Right lobe of liver (tissue), 6 donors: ENCODE results near the gene MPP2. TPM values are rescaled to one million over a fixed set of nuclear protein-coding genes. Genes with fewer than 3 reads are reported as not detected.

Source experiments
- ATAC-seq, 4 donors: fragments of 200-7000 bp; cut with Tn5 transposase; one replicate each; pipeline ENCODE4 v1.9.1; 2020; ENCODE audit warnings: mild to moderate bottlenecking in 4 of 4, moderate library complexity in 4 of 4
- DNase-seq, 3 donors: peaks; one replicate each; pipeline ENCODE4 v3.0.0-alpha.2; 2020
- H3K27ac ChIP-seq, 3 donors: fragments of 200-600 bp; one replicate each; pipeline ENCODE4 v1.8.0; 2022
- H3K27me3 ChIP-seq, 2 donors: fragments of 200-600 bp; one replicate each; pipeline ENCODE4 v1.8.0; 2022
- H3K36me3 ChIP-seq, 4 donors: fragments of 200-600 bp; sonication (generic) in 1 of 4; one replicate each; pipeline versions ENCODE4 v1.5.1 to v1.8.0; 2017 to 2022; ENCODE audit warnings: control low read depth in 1 of 4
- H3K4me1 ChIP-seq, 4 donors: fragments of 200-600 bp; sonication (generic) in 1 of 4; one replicate each; pipeline versions ENCODE4 v1.5.1 to v1.8.0; 2017 to 2022; ENCODE audit warnings: control low read depth in 1 of 4
- H3K4me3 ChIP-seq, 3 donors: fragments of 200-600 bp; one replicate each; pipeline ENCODE4 v1.8.0; 2022
- H3K9me3 ChIP-seq, 4 donors: fragments of 200-600 bp; sonication (generic) in 1 of 4; one replicate each; pipeline versions ENCODE4 v1.5.1 to v1.8.0; 2017 to 2022; ENCODE audit warnings: control low read depth in 1 of 4
- CTCF ChIP-seq, 4 donors: fragments of 200-600 bp in 3 of 4; fragments of 450-650 bp in 1 of 4; IDR thresholded peaks; one replicate each; pipeline versions ENCODE4 v1.5.1 to v1.8.0; 2016 to 2022; ENCODE audit warnings: antibody characterized with exemption in 4 of 4, mild to moderate bottlenecking in 2 of 4
- POLR2A ChIP-seq: fragments of 450-650 bp; IDR thresholded peaks from one replicate; pipeline ENCODE4 v1.6.1; 2017; ENCODE audit warnings: antibody characterized with exemption, mild to moderate bottlenecking
- WGBS: methylation state at CpG from one replicate; pipeline ENCODE4 v1.1.6; 2018; ENCODE audit warnings: low coverage, low lambda C conversion rate; ENCODE audit not compliant: insufficient coverage; ENCODE audit errors: missing lambda C conversion rate; 5-methylcytosine and 5-hydroxymethylcytosine counted together
- intact Hi-C, 2 donors: fragments of 100-400 bp; cut with DNase I; formaldehyde crosslinking; loops; one replicate each; pipeline versions ENCODE4 v1.11.2 to v1.14.1; 2022
- total RNA-seq, 6 experiments: library from RNA; depleted of rRNA in 2 of 6; stranded (reverse); fragments of >200 nt in 2 of 6; fragmentation: NEBNext Ultra II Directional in 3 of 6; extraction: Animal tissue kit (Norgen Biotek cat#: 25700) in 3 of 6; gene quantifications; one replicate each; pipeline versions ENCODE4 v1.1.0 to v1.2.4, GENCODE V29; 2016 to 2023
- donor health status: DM: no; HTN: yes; CAD: no.
- donor health status: DM: no; HTN: no; CAD: no.
- donor health status: DM: no; HTN: no; CAD: no.
- donor health status: DM: no; HTN: yes; CAD: no.
- donor health status: DM: no; HTN: yes; CAD: no.

Gene MPP2
- total RNA-seq, 6 experiments from 2014 or later, result 0.13 to 1.2 (median 0.18) TPM; not detected in 3

- no peaks in the 10 kb centered on the region for H3K27me3 ChIP-seq
- TF ChIP-seq CTCF (IDR thresholded peaks at IDR 0.05), result peak; percentile 85 to 98 (median 96)
- TF ChIP-seq POLR2A, result no peak
- 8% methylated on average over 7 of the region's 13 CpGs for WGBS
- DNase-seq, result peak; percentile 65 to 74 (median 71)
- H3K36me3 ChIP-seq, result no peaks in the 10 kb centered on the region
- peak; percentile 87 to 96 (median 92) for ATAC-seq
- H3K4me3 ChIP-seq, result no peak overlapping the region
- no peak overlapping the region for H3K27ac ChIP-seq
- H3K9me3 ChIP-seq, result no peaks in the 10 kb centered on the region
- intact Hi-C loops, result no loop called here
- H3K4me1 ChIP-seq, result no peaks in the 10 kb centered on the region
These were observed 28.8 kb downstream of the MPP2 start for GRCh38 chr17:43878260-43879175.

GRCh38 chr17:43877451-43878155 is 29.7 kb downstream of the MPP2 start:
- ATAC-seq (no peak), DNase-seq (no peak)
- Histone ChIP-seq H3K36me3 (no peaks in the 10 kb centered on the region), H3K27ac (no peak overlapping the region), H3K4me3 (no peak overlapping the region), H3K9me3 (no peaks in the 10 kb centered on the region), H3K4me1 (no peaks in the 10 kb centered on the region), H3K27me3 (no peaks in the 10 kb centered on the region)
- TF ChIP-seq POLR2A (no peak), CTCF (IDR thresholded peaks at IDR 0.05) (no peak)
- intact Hi-C loops, result no loop called here
- no CpG with 5 or more reads among the region's 10 CpGs for WGBS

- no CpG with 5 or more reads among the region's 7 CpGs for WGBS
These were observed 30.3 kb downstream of the MPP2 start for GRCh38 chr17:43877031-43877430.

More at GRCh38 chr17:43877031-43877430, 30.3 kb downstream of the MPP2 start:
- Histone ChIP-seq H3K27me3 (no peaks in the 10 kb centered on the region), H3K4me1 (no peaks in the 10 kb centered on the region), H3K27ac (no peak overlapping the region), H3K36me3 (no peaks in the 10 kb centered on the region), H3K4me3 (no peak overlapping the region), H3K9me3 (no peaks in the 10 kb centered on the region)
- ATAC-seq, result no peak
- intact Hi-C loops, result no loop called here
- no peak for TF ChIP-seq CTCF (IDR thresholded peaks at IDR 0.05)
- TF ChIP-seq POLR2A, result no peak
- no peak for DNase-seq
